Activated CD8-positive, alpha-beta T cell treated with anti-CD3 and anti-CD28 coated beads, Interleukin-2, amount 10 ng/mL, durations not matched to agents 7 days and 5 days (primary cell): ENCODE measurements around the gene OR2D2. TPM values are rescaled to one million over a fixed set of nuclear protein-coding genes. Genes with fewer than 3 reads are reported as not detected.
"Not testable (repeated sequence)": the region's sequence is repeated elsewhere in the genome, so short reads cannot be mapped to it uniquely, and the experiment has no call there.

Experiments
- ATAC-seq: fragments of 150-1000 bp; cut with Tn5 transposase; one replicate; pipeline ENCODE4 v1.10.0; 2021; ENCODE audit warnings: moderate library complexity
- CTCF ChIA-PET: fragments of 350-600 bp; sonication (Branson Sonifier 250); formaldehyde crosslinking; loops from one replicate; lab custom pipeline; 2021; ENCODE audit warnings: antibody characterized with exemption; lab: Charles Lee
- POLR2A ChIA-PET: fragments of 350-600 bp; sonication (Branson Sonifier 250); formaldehyde crosslinking; loops from one replicate; lab custom pipeline; 2021; ENCODE audit warnings: antibody characterized with exemption; lab: Charles Lee
- DNase-seq: peaks from one replicate; pipeline ENCODE4 v3.0.0-alpha.2; 2020
- H3K27ac Mint-ChIP-seq: one replicate; pipeline ENCODE4 v1.8.0; 2021; ENCODE audit warnings: mild to moderate bottlenecking, mixed read lengths
- H3K27me3 Mint-ChIP-seq: one replicate; pipeline ENCODE4 v1.8.0; 2021; ENCODE audit warnings: low read depth, mixed read lengths
- H3K36me3 Mint-ChIP-seq: one replicate; pipeline ENCODE4 v1.8.0; 2021; ENCODE audit warnings: low read depth, mixed read lengths
- H3K4me1 Mint-ChIP-seq: one replicate; pipeline ENCODE4 v1.8.0; 2021; ENCODE audit warnings: low read depth, mixed read lengths
- H3K4me3 Mint-ChIP-seq: one replicate; pipeline ENCODE4 v1.8.0; 2021; ENCODE audit warnings: mild to moderate bottlenecking, mixed read lengths
- H3K9me3 Mint-ChIP-seq: one replicate; pipeline ENCODE4 v1.8.0; 2022; ENCODE audit warnings: mixed read lengths; ENCODE audit not compliant: insufficient read depth
- total RNA-seq, 2 experiments: library from RNA; stranded (reverse); gene quantifications; one replicate each; pipeline ENCODE4 v1.2.3, GENCODE V29; 2021

Gene OR2D2
- total RNA-seq, 2 experiments from 2014 or later, result not detected

GRCh38 chr11:6911948-6912347 is 19.6 kb upstream of the OR2D2 start:
- no peak for ATAC-seq
- no peaks in the 10 kb centered on the region for H3K4me1 Mint-ChIP-seq
- no peak for DNase-seq
- no peak overlapping the region for H3K27ac Mint-ChIP-seq
- no peak overlapping the region for H3K4me3 Mint-ChIP-seq
- ChIA-PET POLR2A (no interaction called here), CTCF (no interaction called here)
- H3K36me3 Mint-ChIP-seq, result no peaks in the 10 kb centered on the region
- no peaks in the 10 kb centered on the region for H3K27me3 Mint-ChIP-seq
- no peaks in the 10 kb centered on the region for H3K9me3 Mint-ChIP-seq

GRCh38 chr11:6911378-6911777 is 19.1 kb upstream of the OR2D2 start:
- Mint-ChIP-seq H3K4me3 (no peak overlapping the region), H3K27me3 (no peaks in the 10 kb centered on the region), H3K4me1 (no peaks in the 10 kb centered on the region), H3K9me3 (no peaks in the 10 kb centered on the region), H3K36me3 (no peaks in the 10 kb centered on the region), H3K27ac (no peak overlapping the region)
- ChIA-PET POLR2A (no interaction called here), CTCF (no interaction called here)
- no peak for ATAC-seq
- DNase-seq, result no peak

- H3K27me3 Mint-ChIP-seq, CTCF ChIA-PET, H3K36me3 Mint-ChIP-seq, H3K27ac Mint-ChIP-seq, POLR2A ChIA-PET, H3K9me3 Mint-ChIP-seq, H3K4me1 Mint-ChIP-seq, ATAC-seq, H3K4me3 Mint-ChIP-seq, DNase-seq: not testable (repeated sequence)
These were observed 12.5 kb upstream of the OR2D2 start for GRCh38 chr11:6904804-6905203.

GRCh38 chr11:6900327-6900999 is 8.2 kb upstream of the OR2D2 start:
- DNase-seq, result no peak
- Mint-ChIP-seq H3K9me3 (no peaks in the 10 kb centered on the region), H3K4me1 (peaks cover under 1% of the 10 kb centered on the region), H3K27me3 (peaks cover 14% of the 10 kb centered on the region), H3K36me3 (no peaks in the 10 kb centered on the region), H3K4me3 (no peak overlapping the region), H3K27ac (no peak overlapping the region)
- no peak for ATAC-seq
- POLR2A ChIA-PET, result no interaction called here
- CTCF ChIA-PET, result interaction anchor here (1.4 kb wide), 1 partner anchor 88 kb away, joined by 8 read pairs; no protein-coding TSS in a partner anchor

GRCh38 chr11:6898911-6899310 is 6.6 kb upstream of the OR2D2 start:
- Mint-ChIP-seq H3K36me3 (no peaks in the 10 kb centered on the region), H3K4me3 (no peak overlapping the region), H3K27ac (no peak overlapping the region), H3K4me1 (peaks cover 6% of the 10 kb centered on the region), H3K9me3 (no peaks in the 10 kb centered on the region), H3K27me3 (peaks cover 14% of the 10 kb centered on the region)
- POLR2A ChIA-PET, result no interaction called here
- ATAC-seq (no peak), DNase-seq (no peak)
- CTCF ChIA-PET, result no interaction called here

- Mint-ChIP-seq H3K9me3 (no peaks in the 10 kb centered on the region), H3K36me3 (no peaks in the 10 kb centered on the region), H3K4me3 (no peak overlapping the region), H3K4me1 (peaks cover 6% of the 10 kb centered on the region), H3K27me3 (peaks cover 15% of the 10 kb centered on the region), H3K27ac (no peak overlapping the region)
- POLR2A ChIA-PET, result no interaction called here
- DNase-seq, result no peak
- ATAC-seq, result peak; percentile 53
- CTCF ChIA-PET, result no interaction called here
These were observed 2.7 kb upstream of the OR2D2 start for GRCh38 chr11:6895010-6895409.

- ChIA-PET POLR2A (no interaction called here), CTCF (no interaction called here)
- ATAC-seq (no peak), DNase-seq (no peak)
- Mint-ChIP-seq H3K36me3 (no peaks in the 10 kb centered on the region), H3K27ac (no peak overlapping the region), H3K4me1 (peaks cover 6% of the 10 kb centered on the region), H3K27me3 (peaks cover 15% of the 10 kb centered on the region), H3K9me3 (no peaks in the 10 kb centered on the region), H3K4me3 (no peak overlapping the region)
These were observed 1.8 kb upstream of the OR2D2 start for GRCh38 chr11:6894097-6894496.

GRCh38 chr11:6889835-6890234 is 2.5 kb downstream of the OR2D2 start:
- DNase-seq (no peak), ATAC-seq (no peak)
- CTCF ChIA-PET, result no interaction called here
- no peaks in the 10 kb centered on the region for H3K9me3 Mint-ChIP-seq
- no peaks in the 10 kb centered on the region for H3K36me3 Mint-ChIP-seq
- no peak overlapping the region for H3K27ac Mint-ChIP-seq
- H3K4me1 Mint-ChIP-seq, result no peaks in the 10 kb centered on the region
- no peak overlapping the region for H3K4me3 Mint-ChIP-seq
- peaks cover 4% of the 10 kb centered on the region for H3K27me3 Mint-ChIP-seq
- POLR2A ChIA-PET, result no interaction called here

- CTCF ChIA-PET, result interaction anchor here (1.1 kb wide), 1 partner anchor 32 kb away, joined by 3 read pairs; the partner anchor contains the start of gene OR2D3
- POLR2A ChIA-PET, result no interaction called here
- Mint-ChIP-seq H3K27ac (no peak overlapping the region), H3K4me1 (no peaks in the 10 kb centered on the region), H3K36me3 (no peaks in the 10 kb centered on the region), H3K9me3 (no peaks in the 10 kb centered on the region), H3K4me3 (no peak overlapping the region), H3K27me3 (peaks cover 7% of the 10 kb centered on the region)
- DNase-seq (no peak), ATAC-seq (no peak)
These were observed 3.5 kb downstream of the OR2D2 start for GRCh38 chr11:6888830-6889229.

- H3K27ac Mint-ChIP-seq, H3K36me3 Mint-ChIP-seq, DNase-seq, CTCF ChIA-PET, H3K4me1 Mint-ChIP-seq, POLR2A ChIA-PET, H3K4me3 Mint-ChIP-seq, ATAC-seq, H3K9me3 Mint-ChIP-seq: not testable (repeated sequence)
- H3K27me3 Mint-ChIP-seq, result peaks cover 12% of the 10 kb centered on the region
These were observed 4.6 kb downstream of the OR2D2 start for GRCh38 chr11:6887711-6888110.

GRCh38 chr11:6882751-6883150 is 9.5 kb downstream of the OR2D2 start:
- DNase-seq, result no peak
- peaks cover 13% of the 10 kb centered on the region for H3K27me3 Mint-ChIP-seq
- H3K9me3 Mint-ChIP-seq, result no peaks in the 10 kb centered on the region
- no peak overlapping the region for H3K4me3 Mint-ChIP-seq
- no peaks in the 10 kb centered on the region for H3K4me1 Mint-ChIP-seq
- H3K27ac Mint-ChIP-seq, result no peak overlapping the region
- no peak for ATAC-seq
- ChIA-PET POLR2A (no interaction called here), CTCF (no interaction called here)
- no peaks in the 10 kb centered on the region for H3K36me3 Mint-ChIP-seq

GRCh38 chr11:6876914-6877313 is 15.4 kb downstream of the OR2D2 start:
- Mint-ChIP-seq H3K4me1 (no peaks in the 10 kb centered on the region), H3K27me3 (peaks cover 2% of the 10 kb centered on the region), H3K27ac (no peak overlapping the region), H3K4me3 (no peak overlapping the region), H3K36me3 (no peaks in the 10 kb centered on the region), H3K9me3 (no peaks in the 10 kb centered on the region)
- ChIA-PET POLR2A (no interaction called here), CTCF (no interaction called here)
- ATAC-seq, result no peak
- no peak for DNase-seq

- H3K27ac Mint-ChIP-seq, result no peak within 1 kb of the TSS
- ChIA-PET CTCF (no interaction called here), POLR2A (no interaction called here)
- H3K9me3 Mint-ChIP-seq, result no peaks in the 10 kb centered on the region
- DNase-seq, result no peak
- H3K27me3 Mint-ChIP-seq, result peaks cover 2% of the 10 kb centered on the region
- H3K4me1 Mint-ChIP-seq, result no peaks in the 10 kb centered on the region
- no peaks in the 10 kb centered on the region for H3K36me3 Mint-ChIP-seq
- no peak for ATAC-seq
- H3K4me3 Mint-ChIP-seq, result no peak within 1 kb of the TSS
These were observed 16.0 kb downstream of the OR2D2 start, which contains the start of gene OR10A4 for GRCh38 chr11:6876325-6876724. TSS of gene OR10A4 (plus strand) at chr11:6876625. CDS start at chr11:6876648, 23 bp downstream.
